Activated T-cell treated with anti-CD3 and anti-CD28 coated beads, Interleukin-2, amount 50 U/mL, for 72 hours (primary cell): Measurements from ENCODE around the gene ARHGAP44. TPM values are rescaled to one million over a fixed set of nuclear protein-coding genes. Genes with fewer than 3 reads are reported as not detected.
"Not testable (repeated sequence)": the region's sequence is repeated elsewhere in the genome, so short reads cannot be mapped to it uniquely, and the experiment has no call there.

Experiments used
- ATAC-seq, 2 donors: fragments of 150-1000 bp; cut with Tn5 transposase; replicated peaks in 1 of 2; 2 replicates each; pipeline ENCODE4 v1.10.0; 2021; ENCODE audit warnings: moderate library complexity in 2 of 2, mild to moderate bottlenecking in 1 of 2
- DNase-seq, 2 donors: peaks; one replicate each; pipeline ENCODE4 v3.0.0; 2021 to 2022; ENCODE audit warnings: mixed read lengths in 1 of 2
- H3K27ac Mint-ChIP-seq: one replicate; pipeline ENCODE4 v1.8.0; 2022; ENCODE audit warnings: mild to moderate bottlenecking, moderate library complexity, mixed read lengths
- H3K27me3 Mint-ChIP-seq: one replicate; pipeline ENCODE4 v1.8.0; 2022; ENCODE audit warnings: low read depth, mixed read lengths
- H3K36me3 Mint-ChIP-seq, 2 donors: one replicate each; pipeline ENCODE4 v1.8.0; 2022; ENCODE audit warnings: mixed read lengths in 2 of 2, mild to moderate bottlenecking in 1 of 2; ENCODE audit not compliant: insufficient read depth in 2 of 2
- H3K4me1 Mint-ChIP-seq: one replicate; pipeline ENCODE4 v1.8.0; 2022; ENCODE audit warnings: low read depth, mixed read lengths
- H3K4me3 Mint-ChIP-seq, 2 donors: one replicate each; pipeline ENCODE4 v1.8.0; 2022; ENCODE audit warnings: mild to moderate bottlenecking in 2 of 2, mixed read lengths in 2 of 2, moderate library complexity in 2 of 2
- H3K9me3 Mint-ChIP-seq, 2 donors: one replicate each; pipeline ENCODE4 v1.8.0; 2022; ENCODE audit warnings: mixed read lengths in 2 of 2
- total RNA-seq, 2 donors: library from RNA; stranded (reverse); gene quantifications; one replicate each; pipeline ENCODE4 v1.2.3, GENCODE V29; 2022

ARHGAP44 gene
- total RNA-seq, 2 donors from 2014 or later: 0.55 TPM; not detected in 1

DNA sequence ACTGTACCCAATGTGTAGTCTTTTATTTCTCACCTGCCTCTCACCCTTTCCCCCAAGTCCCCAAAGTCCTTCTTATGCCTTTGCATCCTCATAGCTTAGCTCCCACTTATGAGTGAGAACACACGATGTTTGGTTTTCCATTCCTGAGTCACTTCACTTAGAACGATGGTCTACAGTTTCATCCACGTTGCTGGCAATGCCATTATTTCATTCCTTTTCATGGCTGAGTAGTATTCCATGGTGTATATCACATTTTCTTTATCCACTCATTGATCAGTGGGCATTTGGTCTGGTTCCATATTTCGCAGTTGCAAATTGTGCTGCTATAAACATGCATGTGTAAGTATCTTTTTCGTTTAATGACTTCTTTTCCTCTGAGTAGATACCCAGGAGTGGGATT lies 89.8 kb downstream of the ARHGAP44 start:
- H3K4me1 Mint-ChIP-seq, H3K36me3 Mint-ChIP-seq, H3K27ac Mint-ChIP-seq, H3K4me3 Mint-ChIP-seq, DNase-seq, H3K27me3 Mint-ChIP-seq, ATAC-seq, H3K9me3 Mint-ChIP-seq: not testable (repeated sequence)

DNA sequence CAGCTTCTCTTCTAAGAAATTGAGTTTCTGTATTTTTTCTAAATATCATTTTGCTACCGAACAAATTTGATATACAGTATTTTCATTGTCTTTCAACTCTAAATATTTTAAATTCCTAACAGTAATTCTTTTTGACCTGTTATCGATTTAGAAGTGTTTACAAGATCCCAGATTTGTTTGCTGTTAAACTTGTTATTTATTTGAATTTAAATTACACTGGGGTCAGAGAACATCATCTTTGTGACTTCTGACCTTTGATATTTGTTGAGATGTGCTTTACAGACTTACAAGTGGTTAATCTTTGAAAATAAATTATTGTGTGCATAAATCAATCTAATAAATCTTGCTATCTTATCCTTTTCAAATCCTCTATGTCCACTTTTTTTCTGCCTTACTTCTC lies 94.2 kb downstream of the ARHGAP44 start:
- no peak overlapping the region for H3K27ac Mint-ChIP-seq
- no peaks in the 10 kb centered on the region for H3K36me3 Mint-ChIP-seq
- no peak for DNase-seq
- no peaks in the 10 kb centered on the region for H3K27me3 Mint-ChIP-seq
- no peak for ATAC-seq
- H3K4me1 Mint-ChIP-seq: no peaks in the 10 kb centered on the region
- no peaks in the 10 kb centered on the region for H3K9me3 Mint-ChIP-seq
- H3K4me3 Mint-ChIP-seq: no peak overlapping the region

DNA sequence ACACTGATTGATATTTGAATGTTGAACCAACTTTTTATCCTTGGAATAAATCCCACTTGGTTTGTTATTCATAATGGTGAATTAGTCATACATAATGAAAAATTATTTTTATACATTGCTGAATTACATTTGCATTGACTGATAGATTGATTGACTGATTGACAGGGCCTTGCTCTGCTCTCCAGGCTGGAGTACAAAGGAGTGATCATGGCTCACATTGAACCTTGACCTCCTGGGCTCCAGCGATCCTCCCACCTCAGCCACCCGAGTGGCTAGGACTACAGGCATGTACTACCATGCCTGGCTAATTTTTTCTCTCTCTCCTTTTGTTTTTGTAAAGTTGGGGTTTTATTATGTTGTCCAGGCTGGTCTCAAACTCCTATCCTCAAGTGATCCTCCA lies 97.8 kb downstream of the ARHGAP44 start:
- no peaks in the 10 kb centered on the region for H3K27me3 Mint-ChIP-seq
- H3K4me1 Mint-ChIP-seq: no peaks in the 10 kb centered on the region
- H3K27ac Mint-ChIP-seq: no peak overlapping the region
- DNase-seq (no peak), ATAC-seq (no peak)
- H3K36me3 Mint-ChIP-seq: no peaks in the 10 kb centered on the region
- H3K9me3 Mint-ChIP-seq: peaks cover 2 to 7% of the 10 kb centered on the region in 2 donors
- H3K4me3 Mint-ChIP-seq: no peak overlapping the region

DNA sequence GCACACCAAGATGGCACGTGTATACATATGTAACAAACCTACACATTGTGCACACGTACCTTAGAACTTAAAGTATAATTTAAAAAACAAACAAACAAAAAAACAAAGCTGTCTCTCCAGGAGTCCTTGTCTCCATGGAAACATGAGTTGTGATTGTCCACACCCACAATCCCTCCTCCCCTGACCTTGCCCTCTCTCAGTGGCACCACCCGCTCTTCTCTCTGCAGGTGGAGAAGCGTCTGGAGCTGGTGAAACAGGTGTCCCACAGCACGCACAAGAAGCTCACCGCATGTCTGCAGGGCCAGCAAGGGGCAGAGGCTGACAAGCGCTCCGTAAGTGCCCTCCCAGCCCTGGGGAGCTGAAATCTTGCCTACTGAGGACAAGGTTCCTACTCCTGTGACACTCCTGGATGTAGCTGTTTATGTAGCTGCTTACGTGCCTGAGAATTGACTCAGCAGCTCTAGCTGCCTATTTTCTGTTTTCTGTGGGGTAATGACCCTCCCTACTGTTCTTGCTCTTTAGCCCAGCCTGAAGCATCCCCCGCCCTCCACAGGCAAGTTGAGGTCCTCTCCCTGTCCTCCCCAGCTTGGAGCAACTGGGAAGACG lies 107.0 kb downstream of the ARHGAP44 start:
- DNase-seq: no peak
- no peak for ATAC-seq
- peaks cover 0 to 5% of the 10 kb centered on the region in 2 donors for H3K36me3 Mint-ChIP-seq
- no peak overlapping the region for H3K27ac Mint-ChIP-seq
- H3K27me3 Mint-ChIP-seq: no peaks in the 10 kb centered on the region
- H3K4me1 Mint-ChIP-seq: no peaks in the 10 kb centered on the region
- H3K4me3 Mint-ChIP-seq: no peak overlapping the region
- peaks cover 6 to 15% of the 10 kb centered on the region in 2 donors for H3K9me3 Mint-ChIP-seq

DNA sequence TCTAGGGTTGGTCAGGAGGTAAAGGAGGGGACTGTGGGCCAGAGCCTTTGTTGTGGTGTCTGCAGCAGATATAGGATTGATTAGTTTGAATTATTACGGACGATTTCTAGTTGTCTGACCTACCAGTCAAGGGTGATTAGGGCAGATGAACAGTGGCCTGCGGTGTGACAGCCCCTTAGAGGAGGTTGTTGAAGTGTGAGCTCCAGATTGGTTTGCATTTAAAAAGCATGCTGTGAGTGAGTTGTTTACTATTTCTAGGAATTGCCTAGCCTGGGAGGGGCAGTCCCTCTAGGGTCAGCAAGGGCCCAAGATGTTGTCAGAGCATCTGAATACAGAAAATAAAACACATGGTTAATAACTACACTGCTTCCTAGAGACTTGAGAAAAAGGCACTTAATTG lies 108.8 kb downstream of the ARHGAP44 start:
- no peak overlapping the region for H3K27ac Mint-ChIP-seq
- H3K4me1 Mint-ChIP-seq: no peaks in the 10 kb centered on the region
- DNase-seq (no peak), ATAC-seq (no peak)
- peaks cover 6 to 13% of the 10 kb centered on the region in 2 donors for H3K9me3 Mint-ChIP-seq
- H3K27me3 Mint-ChIP-seq: no peaks in the 10 kb centered on the region
- no peak overlapping the region for H3K4me3 Mint-ChIP-seq
- H3K36me3 Mint-ChIP-seq: peaks cover 0 to 5% of the 10 kb centered on the region in 2 donors

DNA sequence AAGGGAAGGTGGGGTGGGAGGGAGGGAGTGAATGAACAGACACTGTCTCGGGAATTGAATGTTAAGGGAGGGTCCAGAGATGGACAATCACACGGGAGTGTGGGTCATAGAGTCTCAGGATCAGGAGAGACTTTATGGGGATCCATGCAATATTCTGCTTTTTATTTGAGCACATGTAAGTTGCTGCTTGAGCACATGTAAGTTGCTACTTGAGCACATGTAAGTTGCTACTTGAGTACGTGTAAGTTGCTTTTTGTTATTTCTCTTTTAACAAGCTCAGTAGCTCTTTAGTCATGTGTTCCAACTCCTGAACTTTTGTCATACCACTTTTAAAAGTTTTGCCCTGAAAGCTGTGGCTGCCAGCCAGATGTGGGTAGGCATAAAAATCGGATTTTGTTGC lies 110.3 kb downstream of the ARHGAP44 start:
- Mint-ChIP-seq H3K36me3 (peaks cover 0 to 3% of the 10 kb centered on the region in 2 donors), H3K4me3 (no peak overlapping the region), H3K4me1 (no peaks in the 10 kb centered on the region), H3K27ac (no peak overlapping the region), H3K27me3 (no peaks in the 10 kb centered on the region), H3K9me3 (peaks cover 6 to 11% of the 10 kb centered on the region in 2 donors)
- DNase-seq (no peak), ATAC-seq (no peak)

DNA sequence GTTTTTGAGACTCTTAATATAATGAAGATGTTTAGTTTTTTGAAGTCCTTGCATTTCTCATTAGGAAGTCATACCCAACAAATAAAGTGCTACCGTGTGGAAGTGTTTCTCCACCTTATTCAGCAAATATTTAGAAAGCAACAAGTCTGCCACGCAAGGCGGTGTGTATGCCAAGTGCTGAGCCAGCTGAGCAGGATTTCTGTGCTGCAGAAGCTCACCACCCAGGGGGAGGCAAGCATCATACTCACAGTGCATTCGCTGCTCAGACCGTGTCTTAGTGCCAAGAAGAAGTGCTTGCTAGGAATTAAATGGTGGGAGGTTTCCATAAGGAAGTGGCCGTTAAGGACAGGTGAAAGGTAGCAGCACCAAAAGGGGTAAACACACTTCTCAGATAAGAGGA lies 111.2 kb downstream of the ARHGAP44 start:
- H3K4me3 Mint-ChIP-seq: no peak overlapping the region
- H3K27ac Mint-ChIP-seq: no peak overlapping the region
- DNase-seq (no peak), ATAC-seq (no peak)
- H3K9me3 Mint-ChIP-seq: peaks cover 7 to 11% of the 10 kb centered on the region in 2 donors
- H3K27me3 Mint-ChIP-seq: no peaks in the 10 kb centered on the region
- no peaks in the 10 kb centered on the region for H3K4me1 Mint-ChIP-seq
- H3K36me3 Mint-ChIP-seq: peaks cover 0 to 3% of the 10 kb centered on the region in 2 donors

DNA sequence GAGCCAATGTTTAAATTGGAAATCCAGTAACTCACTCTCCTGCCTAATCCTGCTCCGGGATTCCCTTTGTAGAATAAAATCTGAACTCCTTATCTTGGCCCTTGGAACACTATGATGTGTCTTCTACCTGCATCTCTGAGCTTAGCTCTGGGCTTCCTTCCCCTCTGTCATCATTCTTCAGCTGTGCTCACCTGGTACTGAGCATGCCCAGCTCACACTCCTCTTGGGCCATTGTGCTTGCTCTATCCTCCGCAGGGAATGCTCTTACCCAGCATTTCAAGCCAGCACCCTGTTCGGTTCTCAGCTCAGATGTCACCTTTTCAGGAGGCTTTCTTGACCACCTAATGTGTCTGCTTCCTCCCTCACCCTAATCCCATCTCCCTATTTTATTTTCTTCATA lies 112.7 kb downstream of the ARHGAP44 start:
- Mint-ChIP-seq H3K4me1 (no peaks in the 10 kb centered on the region), H3K27ac (no peak overlapping the region), H3K36me3 (peaks cover 0 to 3% of the 10 kb centered on the region in 2 donors), H3K27me3 (no peaks in the 10 kb centered on the region), H3K4me3 (no peak overlapping the region), H3K9me3 (peaks cover 7 to 8% of the 10 kb centered on the region in 2 donors)
- ATAC-seq (no peak), DNase-seq (no peak)

DNA sequence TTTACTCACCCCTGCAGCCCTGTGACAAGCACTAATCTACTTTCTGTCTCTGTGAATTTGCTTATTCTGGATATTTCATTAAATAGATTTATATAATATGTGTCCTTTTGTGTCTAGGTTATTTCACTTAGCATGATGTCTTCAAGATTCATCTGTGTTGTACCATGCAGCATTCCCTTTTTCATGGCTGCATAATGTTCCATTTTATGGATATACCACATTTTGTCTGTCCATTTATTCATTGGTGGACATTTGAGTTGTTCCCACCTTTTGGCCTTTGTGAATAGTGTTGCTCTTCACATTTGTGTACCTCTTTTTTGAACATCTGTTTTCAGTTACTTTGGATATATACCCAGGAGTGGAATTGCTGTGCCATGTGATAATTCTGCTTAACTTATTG lies 118.2 kb downstream of the ARHGAP44 start:
- no peak for ATAC-seq
- no peak overlapping the region for H3K27ac Mint-ChIP-seq
- H3K4me3 Mint-ChIP-seq: no peak overlapping the region
- DNase-seq: no peak
- no peaks in the 10 kb centered on the region for H3K27me3 Mint-ChIP-seq
- H3K4me1 Mint-ChIP-seq: no peaks in the 10 kb centered on the region
- H3K36me3 Mint-ChIP-seq: peaks cover 0 to 2% of the 10 kb centered on the region in 2 donors
- H3K9me3 Mint-ChIP-seq: peaks cover 3 to 10% of the 10 kb centered on the region in 2 donors

DNA sequence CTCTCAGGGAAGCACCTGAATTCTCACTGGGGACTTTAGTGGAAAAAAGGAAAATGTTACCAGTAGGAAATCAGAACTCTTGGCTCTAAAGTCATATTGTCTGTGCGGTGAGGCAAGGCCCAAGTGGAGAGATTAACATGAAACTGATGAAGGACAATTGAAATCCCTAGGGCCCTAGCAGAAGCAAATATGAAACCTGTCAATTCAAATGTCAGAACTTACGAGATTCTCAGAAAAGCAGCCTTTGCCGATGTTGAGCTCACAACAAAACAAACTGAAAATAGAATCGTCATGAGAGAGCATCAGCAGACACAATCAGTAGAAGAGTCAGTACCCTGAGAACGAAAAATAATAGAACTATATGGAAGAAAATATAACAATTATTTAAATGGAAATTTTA lies 119.7 kb downstream of the ARHGAP44 start:
- Mint-ChIP-seq H3K27ac (no peak overlapping the region), H3K9me3 (peaks cover 3 to 10% of the 10 kb centered on the region in 2 donors), H3K4me3 (no peak overlapping the region), H3K36me3 (peaks cover 0 to 2% of the 10 kb centered on the region in 2 donors), H3K4me1 (no peaks in the 10 kb centered on the region), H3K27me3 (no peaks in the 10 kb centered on the region)
- ATAC-seq: no peak
- DNase-seq: no peak

DNA sequence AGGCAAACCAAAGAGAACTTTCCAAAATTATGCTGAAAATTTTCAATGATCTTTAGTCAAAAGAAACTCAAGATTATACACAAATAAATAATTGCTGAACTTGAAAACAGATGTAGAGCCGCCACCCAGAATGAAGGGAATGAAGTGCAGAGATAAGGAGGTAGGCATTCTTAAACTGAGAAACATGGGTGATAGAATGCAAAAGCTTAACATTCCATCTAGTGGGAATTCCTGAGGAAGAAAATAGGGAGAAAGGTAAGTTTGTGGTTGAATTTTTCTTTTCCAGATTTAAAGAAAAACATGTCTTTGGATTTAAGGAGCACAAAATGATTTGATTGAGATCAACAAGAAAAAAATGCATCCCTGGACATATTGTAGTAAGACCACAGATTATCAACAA lies 120.2 kb downstream of the ARHGAP44 start:
- Mint-ChIP-seq H3K9me3 (peaks cover 2 to 8% of the 10 kb centered on the region in 2 donors), H3K4me1 (no peaks in the 10 kb centered on the region), H3K4me3 (no peak overlapping the region), H3K36me3 (peaks cover 0 to 2% of the 10 kb centered on the region in 2 donors), H3K27ac (no peak overlapping the region), H3K27me3 (no peaks in the 10 kb centered on the region)
- no peak for ATAC-seq
- no peak for DNase-seq

DNA sequence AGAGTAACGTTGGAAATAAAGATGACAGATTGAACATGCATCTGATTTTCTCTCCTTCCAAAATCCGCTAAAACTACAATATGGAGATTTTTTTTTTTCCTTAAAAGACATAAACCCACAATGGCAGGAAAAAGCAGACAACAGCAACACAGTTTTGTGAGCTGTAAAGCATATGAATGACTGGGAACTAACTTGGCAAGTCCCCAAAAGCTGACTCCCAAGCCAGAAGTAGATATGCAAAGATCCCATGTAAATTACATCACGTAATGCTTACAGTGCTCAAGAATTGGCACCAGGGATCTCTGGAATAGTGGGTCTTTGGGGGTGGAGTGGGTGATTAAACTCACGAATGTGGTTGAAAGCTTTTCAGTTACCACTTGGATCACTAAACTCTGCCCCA lies 121.9 kb downstream of the ARHGAP44 start:
- H3K9me3 Mint-ChIP-seq: peaks cover 0 to 7% of the 10 kb centered on the region in 2 donors
- no peak overlapping the region for H3K4me3 Mint-ChIP-seq
- H3K4me1 Mint-ChIP-seq: no peaks in the 10 kb centered on the region
- peaks cover 0 to 2% of the 10 kb centered on the region in 2 donors for H3K36me3 Mint-ChIP-seq
- no peak for DNase-seq
- H3K27ac Mint-ChIP-seq: no peak overlapping the region
- no peak for ATAC-seq
- H3K27me3 Mint-ChIP-seq: no peaks in the 10 kb centered on the region

DNA sequence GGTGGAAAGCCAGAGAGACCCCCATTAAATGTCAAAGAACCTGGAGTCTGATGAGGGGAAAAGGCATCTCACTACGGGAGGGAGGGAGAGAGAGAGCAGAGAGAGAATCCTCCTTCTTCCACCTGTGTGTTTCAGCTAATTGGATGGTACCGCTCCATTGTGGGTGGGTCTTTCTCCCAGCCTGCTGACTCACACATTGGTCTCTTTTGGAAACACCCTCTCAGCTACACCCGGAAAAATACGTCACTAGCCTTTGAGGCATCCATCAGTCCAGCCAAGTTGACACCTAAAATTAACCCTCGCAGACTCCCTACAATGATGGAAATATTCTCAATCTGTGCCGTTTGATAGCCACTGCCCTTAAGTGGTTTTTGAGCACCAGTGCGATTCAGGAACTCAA lies 128.1 kb downstream of the ARHGAP44 start:
- no peak for DNase-seq
- no peaks in the 10 kb centered on the region for H3K27me3 Mint-ChIP-seq
- ATAC-seq: no peak
- no peaks in the 10 kb centered on the region for H3K4me1 Mint-ChIP-seq
- H3K27ac Mint-ChIP-seq: no peak overlapping the region
- no peaks in the 10 kb centered on the region for H3K36me3 Mint-ChIP-seq
- no peak overlapping the region for H3K4me3 Mint-ChIP-seq
- no peaks in the 10 kb centered on the region for H3K9me3 Mint-ChIP-seq

DNA sequence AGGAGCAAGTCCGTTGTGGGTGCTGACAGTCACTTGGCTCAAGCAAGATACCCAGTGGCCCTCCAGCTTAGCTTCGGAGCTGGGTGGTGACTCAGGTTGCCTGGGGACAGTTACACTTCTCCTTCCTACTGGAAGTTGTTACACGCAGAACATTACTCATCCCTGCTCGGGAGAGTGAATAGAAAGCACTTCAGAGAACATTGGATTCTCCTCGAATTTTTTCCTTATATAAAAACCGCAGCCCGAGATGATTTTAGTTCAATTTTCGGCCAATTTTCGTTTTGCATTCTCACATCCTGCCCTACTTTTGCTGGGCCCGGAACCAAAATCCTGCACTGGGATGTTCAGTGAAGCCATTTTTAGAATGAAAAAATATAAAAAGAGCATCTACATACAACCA lies 128.8 kb downstream of the ARHGAP44 start:
- H3K9me3 Mint-ChIP-seq: no peaks in the 10 kb centered on the region
- H3K36me3 Mint-ChIP-seq: no peaks in the 10 kb centered on the region
- H3K27me3 Mint-ChIP-seq: no peaks in the 10 kb centered on the region
- H3K27ac Mint-ChIP-seq: no peak overlapping the region
- no peaks in the 10 kb centered on the region for H3K4me1 Mint-ChIP-seq
- H3K4me3 Mint-ChIP-seq: no peak overlapping the region
- ATAC-seq (no peak), DNase-seq (no peak)
